HCT116 (cell line): ENCODE measurements around the gene NOLC1.
A peak's percentile ranks its signal among the peaks of the same experiment; 100 is the strongest.

Experiments
- CEBPB ChIP-seq: IDR thresholded peaks from 2 replicates; pipeline ENCODE4 v1.6.1; 2012; ENCODE audit warnings: low read depth
- ELF1 ChIP-seq: IDR thresholded peaks from 2 replicates; pipeline ENCODE4 v1.6.1; 2012; ENCODE audit warnings: low read depth, borderline replicate concordance
- POLR2A ChIP-seq: IDR thresholded peaks from 2 replicates; pipeline ENCODE4 v1.7.0; 2011; ENCODE audit warnings: borderline replicate concordance; ENCODE audit not compliant: insufficient read depth, insufficient read length; ENCODE audit errors: extremely low read depth
- POLR2AphosphoS5 ChIP-seq: IDR thresholded peaks from 2 replicates; pipeline ENCODE4 v1.6.1; 2011; ENCODE audit warnings: mild to moderate bottlenecking, low read depth, low read length, moderate library complexity
- RAD21 ChIP-seq: IDR thresholded peaks from 2 replicates; pipeline ENCODE4 v1.6.1; 2012; ENCODE audit warnings: low read depth, mild to moderate bottlenecking
- REST ChIP-seq: IDR thresholded peaks from 2 replicates; pipeline ENCODE4 v1.6.1; 2012; ENCODE audit warnings: low read depth
- SIN3A ChIP-seq: IDR thresholded peaks from 2 replicates; pipeline ENCODE4 v1.6.1; 2012; ENCODE audit warnings: low read depth
- TF ChIP-seq, protein P1 (sequence below), 3 experiments: fragments of 200-600 bp in 1 of 3; sonication (generic) in 1 of 3; IDR thresholded peaks in 2 of 3; conservative IDR thresholded peaks in 1 of 3; 2 replicates each; pipeline ENCODE4 v1.5.1; 2012 to 2017; ENCODE audit warnings: low read depth in 2 of 3, low read length in 2 of 3, antibody characterized with exemption in 1 of 3, borderline replicate concordance in 1 of 3, control low read depth in 1 of 3, mild to moderate bottlenecking in 1 of 3, mixed read lengths in 1 of 3, mixed run types in 1 of 3, moderate library complexity in 1 of 3; ENCODE audit not compliant: insufficient read depth in 1 of 3
- TF ChIP-seq, protein P2 (sequence below): IDR thresholded peaks from 2 replicates; pipeline ENCODE4 v1.6.1; 2012
- TF ChIP-seq, protein P3 (sequence below): IDR thresholded peaks from 2 replicates; pipeline ENCODE4 v1.6.1; 2012

DNA sequence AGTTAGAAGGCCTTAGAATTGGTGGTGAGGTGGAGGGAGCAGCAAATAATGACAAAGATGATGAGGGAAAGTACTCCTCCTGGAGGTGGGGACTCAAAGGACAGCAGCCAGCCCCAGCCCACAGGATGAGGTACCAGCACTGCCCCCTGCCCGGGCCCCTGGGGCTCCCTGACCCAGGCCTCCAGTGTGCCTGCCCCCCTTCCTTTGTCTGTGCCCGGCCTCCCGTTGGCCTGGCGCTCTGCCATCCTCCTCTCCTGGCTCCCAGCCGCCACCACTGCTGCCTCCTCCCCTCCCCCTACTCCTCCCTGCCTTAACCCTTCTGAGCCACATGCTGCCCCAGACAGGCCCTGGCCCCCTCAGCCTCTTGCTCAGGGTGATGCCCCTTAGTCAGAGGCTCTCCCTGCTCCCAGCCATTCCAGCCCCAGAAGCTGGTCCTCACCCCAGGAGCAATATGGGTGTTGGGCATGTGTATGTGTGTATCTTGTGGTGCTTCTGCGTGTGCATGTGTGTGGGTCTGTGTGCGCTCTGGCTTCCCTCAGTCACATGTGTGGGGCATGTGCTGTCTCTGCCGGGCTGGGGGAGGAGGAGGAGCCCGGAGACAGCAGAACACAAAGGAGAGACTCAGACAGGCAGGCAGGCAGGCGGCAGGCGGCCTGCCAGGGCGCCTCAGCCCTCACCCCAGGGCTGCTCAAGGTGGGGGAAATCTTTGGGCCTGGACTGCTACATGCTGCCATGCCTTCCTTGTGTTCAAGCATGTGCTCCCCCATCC is 34.6 kb upstream of the NOLC1 start:
- TF ChIP-seq CEBPB: no peak
- TF ChIP-seq, protein P1, sequence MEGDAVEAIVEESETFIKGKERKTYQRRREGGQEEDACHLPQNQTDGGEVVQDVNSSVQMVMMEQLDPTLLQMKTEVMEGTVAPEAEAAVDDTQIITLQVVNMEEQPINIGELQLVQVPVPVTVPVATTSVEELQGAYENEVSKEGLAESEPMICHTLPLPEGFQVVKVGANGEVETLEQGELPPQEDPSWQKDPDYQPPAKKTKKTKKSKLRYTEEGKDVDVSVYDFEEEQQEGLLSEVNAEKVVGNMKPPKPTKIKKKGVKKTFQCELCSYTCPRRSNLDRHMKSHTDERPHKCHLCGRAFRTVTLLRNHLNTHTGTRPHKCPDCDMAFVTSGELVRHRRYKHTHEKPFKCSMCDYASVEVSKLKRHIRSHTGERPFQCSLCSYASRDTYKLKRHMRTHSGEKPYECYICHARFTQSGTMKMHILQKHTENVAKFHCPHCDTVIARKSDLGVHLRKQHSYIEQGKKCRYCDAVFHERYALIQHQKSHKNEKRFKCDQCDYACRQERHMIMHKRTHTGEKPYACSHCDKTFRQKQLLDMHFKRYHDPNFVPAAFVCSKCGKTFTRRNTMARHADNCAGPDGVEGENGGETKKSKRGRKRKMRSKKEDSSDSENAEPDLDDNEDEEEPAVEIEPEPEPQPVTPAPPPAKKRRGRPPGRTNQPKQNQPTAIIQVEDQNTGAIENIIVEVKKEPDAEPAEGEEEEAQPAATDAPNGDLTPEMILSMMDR (IDR thresholded peaks at IDR 0.05 in 2 of 3, conservative IDR thresholded peaks at IDR 0.05 in 1 of 3; ENCODE audit: borderline replicate concordance in 1 of 3, insufficient read depth in 1 of 3, low read depth in 2 of 3, low read length in 2 of 3): peak in 2 of 3 experiments; percentile 33 to 39; a peak in 4 of 6 replicates
- TF ChIP-seq REST: no peak
- no peak for TF ChIP-seq SIN3A
- TF ChIP-seq POLR2A: no peak
- no peak for TF ChIP-seq ELF1
- TF ChIP-seq, protein P2, sequence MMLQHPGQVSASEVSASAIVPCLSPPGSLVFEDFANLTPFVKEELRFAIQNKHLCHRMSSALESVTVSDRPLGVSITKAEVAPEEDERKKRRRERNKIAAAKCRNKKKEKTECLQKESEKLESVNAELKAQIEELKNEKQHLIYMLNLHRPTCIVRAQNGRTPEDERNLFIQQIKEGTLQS: no peak
- no peak for TF ChIP-seq POLR2AphosphoS5
- no peak for TF ChIP-seq RAD21
- TF ChIP-seq, protein P3, sequence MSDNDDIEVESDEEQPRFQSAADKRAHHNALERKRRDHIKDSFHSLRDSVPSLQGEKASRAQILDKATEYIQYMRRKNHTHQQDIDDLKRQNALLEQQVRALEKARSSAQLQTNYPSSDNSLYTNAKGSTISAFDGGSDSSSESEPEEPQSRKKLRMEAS: no peak
